CD14-positive monocyte (primary cell): ENCODE data around the gene BEND7. TPM values are rescaled to one million over a fixed set of nuclear protein-coding genes. Genes with fewer than 3 reads are reported as not detected.

Source experiments
- DNase-seq, 3 donors: peaks; one replicate each; pipeline ENCODE4 v3.0.0-alpha.2; 2011 to 2022
- H2AFZ ChIP-seq: 2 replicates; pipeline ENCODE4 v1.6.0; 2012; ENCODE audit warnings: mild to moderate bottlenecking, low read depth, low read length, inconsistent platforms; ENCODE audit not compliant: insufficient read depth, poor library complexity, severe bottlenecking
- H3K27ac ChIP-seq, 2 donors: 1 replicate in 1 of 2; 2 replicates in 1 of 2; pipeline ENCODE4 v1.5.1; 2012 to 2013; ENCODE audit warnings: low read length in 2 of 2, control low read depth in 1 of 2, inconsistent platforms in 1 of 2, low read depth in 1 of 2, mild to moderate bottlenecking in 1 of 2
- H3K27me3 ChIP-seq, 2 donors: one replicate each; pipeline versions ENCODE4 v1.6.0 to v1.6.1; 2011 to 2013; ENCODE audit warnings: low read length in 2 of 2; ENCODE audit not compliant: control insufficient read depth in 2 of 2, insufficient read depth in 2 of 2
- H3K36me3 ChIP-seq, 2 donors: replicated peaks in 1 of 2; 1 replicate in 1 of 2; 2 replicates in 1 of 2; pipeline versions ENCODE4 v1.5.1 to v1.6.1; 2012 to 2013; ENCODE audit warnings: low read length in 2 of 2, control low read depth in 1 of 2, inconsistent platforms in 1 of 2, mild to moderate bottlenecking in 1 of 2; ENCODE audit not compliant: insufficient read depth in 2 of 2, control insufficient read depth in 1 of 2
- H3K4me1 ChIP-seq, 2 donors: 1 replicate in 1 of 2; 2 replicates in 1 of 2; pipeline versions ENCODE4 v1.5.1 to v1.6.1; 2012 to 2013; ENCODE audit warnings: low read length in 2 of 2, control low read depth in 1 of 2, inconsistent platforms in 1 of 2, mild to moderate bottlenecking in 1 of 2, moderate library complexity in 1 of 2; ENCODE audit not compliant: insufficient read depth in 2 of 2, control insufficient read depth in 1 of 2
- H3K4me2 ChIP-seq: replicated peaks from 2 replicates; pipeline ENCODE3; 2012; ENCODE audit warnings: low read length, moderate library complexity, mild to moderate bottlenecking; ENCODE audit not compliant: poor library complexity, severe bottlenecking; ENCODE audit errors: extremely low read depth
- H3K4me3 ChIP-seq, 3 experiments: fragments of 200-600 bp in 1 of 3; sonication (generic) in 1 of 3; replicated peaks in 1 of 3; 1 replicate in 2 of 3; 2 replicates in 1 of 3; pipeline ENCODE4 v1.5.1; 2011 to 2013; ENCODE audit warnings: low read length in 3 of 3, mild to moderate bottlenecking in 3 of 3, control low read depth in 2 of 3, low read depth in 2 of 3, inconsistent platforms in 1 of 3, moderate library complexity in 1 of 3
- H3K79me2 ChIP-seq: 2 replicates; pipeline ENCODE4 v1.6.0; 2012; ENCODE audit warnings: mild to moderate bottlenecking, control low read depth, inconsistent platforms, low read length, moderate library complexity; ENCODE audit not compliant: insufficient read depth
- H3K9ac ChIP-seq: 2 replicates; pipeline ENCODE4 v1.6.0; 2017; ENCODE audit warnings: low read length, mild to moderate bottlenecking; ENCODE audit not compliant: insufficient read depth, poor library complexity, severe bottlenecking
- H3K9me3 ChIP-seq, 2 donors: replicated peaks in 1 of 2; 1 replicate in 1 of 2; 2 replicates in 1 of 2; pipeline versions ENCODE4 v1.5.1 to v1.6.1; 2012 to 2013; ENCODE audit warnings: low read length in 2 of 2, control low read depth in 1 of 2; ENCODE audit not compliant: control insufficient read depth in 1 of 2, insufficient read depth in 1 of 2
- H4K20me1 ChIP-seq: 2 replicates; pipeline ENCODE4 v1.6.0; 2012; ENCODE audit warnings: mild to moderate bottlenecking, low read length, control low read depth, moderate library complexity; ENCODE audit not compliant: insufficient read depth
- H3K27ac Mint-ChIP-seq, 7 donors: one replicate each; pipeline ENCODE4 v1.8.0; 2020; ENCODE audit warnings: mild to moderate bottlenecking in 7 of 7, mixed read lengths in 7 of 7, moderate library complexity in 6 of 7, inconsistent platforms in 2 of 7
- H3K27me3 Mint-ChIP-seq, 3 donors: one replicate each; pipeline ENCODE4 v1.8.0; 2021 to 2022; ENCODE audit warnings: low read depth in 3 of 3, mild to moderate bottlenecking in 3 of 3, mixed read lengths in 3 of 3, moderate library complexity in 3 of 3, inconsistent platforms in 1 of 3
- H3K36me3 Mint-ChIP-seq, 2 donors: one replicate each; pipeline ENCODE4 v1.8.0; 2020; ENCODE audit warnings: mixed read lengths in 2 of 2, inconsistent platforms in 1 of 2, mild to moderate bottlenecking in 1 of 2
- H3K4me1 Mint-ChIP-seq: one replicate; pipeline ENCODE4 v1.8.0; 2020; ENCODE audit warnings: mild to moderate bottlenecking, mixed read lengths
- H3K4me3 Mint-ChIP-seq, 2 donors: one replicate each; pipeline ENCODE4 v1.8.0; 2020; ENCODE audit warnings: mild to moderate bottlenecking in 2 of 2, mixed read lengths in 2 of 2, moderate library complexity in 1 of 2
- H3K9me3 Mint-ChIP-seq, 7 donors: one replicate each; pipeline ENCODE4 v1.8.0; 2020 to 2022; ENCODE audit warnings: mixed read lengths in 7 of 7, mild to moderate bottlenecking in 6 of 7, moderate library complexity in 6 of 7, inconsistent platforms in 2 of 7
- CTCF ChIP-seq: fragments of 200-600 bp; IDR thresholded peaks from one replicate; pipeline ENCODE4 v1.8.0; 2022; ENCODE audit warnings: antibody characterized with exemption, mild to moderate bottlenecking
- WGBS: methylation state at CpG from one replicate; pipeline ENCODE4 v1.1.5; 2013; ENCODE audit warnings: missing lambda C conversion rate; ENCODE audit not compliant: insufficient coverage; 5-methylcytosine and 5-hydroxymethylcytosine counted together
- intact Hi-C, 2 donors: fragments of 100-400 bp; cut with micrococcal nuclease; formaldehyde crosslinking; loops; one replicate each; pipeline versions ENCODE4 v1.15.0 to v1.15.1; 2023
- polyA plus RNA-seq, 3 donors: library from polyadenylated mRNA; depleted of rRNA in 1 of 3; unstranded in 2 of 3; stranded (reverse) in 1 of 3; fragments of 300-500 nt in 2 of 3; fragments of >200 nt in 1 of 3; fragmentation: Illumina TruSeq in 2 of 3; gene quantifications; 1 replicate in 2 of 3; 2 replicates in 1 of 3; pipeline ENCODE4 v1.2.3, GENCODE V29; 2012 to 2021

The BEND7 gene
- polyA plus RNA-seq, 3 donors, result 0.65 TPM; not detected in 2

GRCh38 chr10:13527864-13528122 lies 1.0 kb downstream of the BEND7 start:
- intact Hi-C loops, result no loop called here
- no CpG with 5 or more reads among the region's 5 CpGs for WGBS
- H3K9me3 Mint-ChIP-seq, result peaks cover 0 to 15% (median 9%) of the 10 kb centered on the region in 7 donors
- H3K4me1 ChIP-seq, result peaks cover 10% of the 10 kb centered on the region in 2 donors
- peak overlapping the region; percentile 74 to 92 for H3K4me3 Mint-ChIP-seq
- H3K27ac Mint-ChIP-seq, result no peak overlapping the region
- H3K27me3 Mint-ChIP-seq, result peaks cover 48 to 67% (median 53%) of the 10 kb centered on the region in 3 donors
- H3K9me3 ChIP-seq, result peaks cover 0 to 11% of the 10 kb centered on the region in 2 donors
- peak overlapping the region in 2 of 3 experiments; percentile 27 to 63 for H3K4me3 ChIP-seq
- peaks cover 2 to 11% of the 10 kb centered on the region in 2 donors for H3K36me3 Mint-ChIP-seq
- no peaks in the 10 kb centered on the region for H3K79me2 ChIP-seq
- H3K4me2 ChIP-seq, result peak overlapping the region; percentile 70
- H2AFZ ChIP-seq, result peak overlapping the region; percentile 59
- H3K9ac ChIP-seq, result peak overlapping the region; percentile 38
- no peak for TF ChIP-seq CTCF
- no peak overlapping the region for H3K27ac ChIP-seq
- H3K27me3 ChIP-seq, result peaks cover 60 to 68% of the 10 kb centered on the region in 2 donors
- no peak for DNase-seq
- H4K20me1 ChIP-seq, result no peaks in the 10 kb centered on the region
- H3K36me3 ChIP-seq, result no peaks in the 10 kb centered on the region
- H3K4me1 Mint-ChIP-seq, result peaks cover 12% of the 10 kb centered on the region

GRCh38 chr10:13526948-13527863 lies 1.6 kb downstream of the BEND7 start:
- no peak overlapping the region for H3K27ac ChIP-seq
- WGBS, result 33% methylated on average over 2 of the region's 10 CpGs
- Mint-ChIP-seq H3K27ac (no peak overlapping the region), H3K4me3 (peak overlapping the region; percentile 74 to 92), H3K9me3 (peaks cover 0 to 15% (median 9%) of the 10 kb centered on the region in 7 donors), H3K4me1 (peaks cover 12% of the 10 kb centered on the region), H3K27me3 (peaks cover 48 to 69% (median 53%) of the 10 kb centered on the region in 3 donors), H3K36me3 (peaks cover 2 to 11% of the 10 kb centered on the region in 2 donors)
- no peak for DNase-seq
- no peaks in the 10 kb centered on the region for H3K36me3 ChIP-seq
- peaks cover 0 to 11% of the 10 kb centered on the region in 2 donors for H3K9me3 ChIP-seq
- TF ChIP-seq CTCF, result no peak
- peak overlapping the region in 1 of 3 experiments; percentile 63 for H3K4me3 ChIP-seq
- H2AFZ ChIP-seq, result peak overlapping the region; percentile 59
- peaks cover 10% of the 10 kb centered on the region in 2 donors for H3K4me1 ChIP-seq
- H4K20me1 ChIP-seq, result no peaks in the 10 kb centered on the region
- peak overlapping the region; percentile 70 for H3K4me2 ChIP-seq
- H3K79me2 ChIP-seq, result no peaks in the 10 kb centered on the region
- no peak overlapping the region for H3K9ac ChIP-seq
- H3K27me3 ChIP-seq, result peaks cover 60 to 68% of the 10 kb centered on the region in 2 donors
- intact Hi-C loops, result no loop called here
